ENCODE measurements around the gene GRM7. TPM values are rescaled to one million over a fixed set of nuclear protein-coding genes. Genes with fewer than 3 reads are reported as not detected.

The GRM7 gene
- total and polyA plus RNA-seq, 4 experiments from 2014 or later: not detected

DNA sequence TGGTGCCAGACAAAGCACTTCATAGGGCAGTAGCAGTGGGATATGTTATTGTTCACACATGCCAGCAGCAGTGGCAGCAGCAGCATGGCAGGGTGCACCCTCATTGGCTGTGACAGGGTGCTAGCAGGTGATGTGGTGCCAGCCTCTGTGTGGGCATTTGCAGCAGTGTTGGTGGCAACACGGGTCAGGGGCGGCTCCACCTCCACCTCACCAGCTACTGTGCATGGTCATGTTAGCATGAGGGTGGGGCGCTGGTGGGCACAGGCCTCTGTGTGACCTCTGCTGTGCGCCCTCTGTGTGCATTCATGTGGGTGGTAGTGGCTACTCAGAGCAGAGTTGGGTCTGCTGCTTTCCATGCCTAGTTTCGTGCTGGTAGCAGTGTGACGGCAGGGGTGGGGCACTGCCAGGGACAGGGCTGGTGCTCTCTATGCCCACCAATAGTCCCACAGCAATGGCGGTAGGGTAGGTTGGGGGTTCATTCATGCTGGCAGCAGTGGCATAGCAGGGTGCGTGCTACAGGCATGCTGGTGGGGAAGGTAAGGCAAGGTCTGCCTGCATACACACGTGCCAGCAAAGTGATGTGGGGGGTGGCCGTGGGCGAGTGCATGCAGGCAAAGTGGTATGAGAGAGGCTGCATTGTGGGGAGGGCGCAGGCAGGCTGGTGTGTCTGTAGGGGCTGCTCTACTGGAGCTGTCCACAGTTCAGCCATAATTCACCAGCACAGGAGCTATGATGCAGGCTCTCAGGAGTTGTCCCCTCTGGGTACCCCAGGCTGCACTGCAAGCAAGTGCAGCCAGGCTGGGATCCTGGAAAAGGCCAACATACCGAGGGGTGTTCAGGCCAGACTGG lies 402.7 kb downstream of the GRM7 start:
- ChIA-PET POLR2A (ENCODE audit: partially characterized antibody) (no interaction called here), CTCF (ENCODE audit: partially characterized antibody) (no interaction called here)
- H3K9me3 Mint-ChIP-seq: peaks cover 0 to 12% (median 0%) of the 10 kb centered on the region in 8 donors
- no peaks in the 10 kb centered on the region for H3K36me3 ChIP-seq (ENCODE audit: insufficient read depth, low read length)
- no peak overlapping the region for H3K4me3 ChIP-seq (ENCODE audit: low read length in 2 of 2)
- intact Hi-C loops (cut with micrococcal nuclease): no loop called here
- H3K9me3 ChIP-seq (ENCODE audit: control insufficient read depth in 1 of 2, low read length in 2 of 2): no peaks in the 10 kb centered on the region
- no peak overlapping the region for H3K4me3 Mint-ChIP-seq
- no peak overlapping the region for H3K27ac ChIP-seq (ENCODE audit: low read depth, low read length)
- H3K27me3 ChIP-seq (ENCODE audit: insufficient read depth, low read length): no peaks in the 10 kb centered on the region
- no peak for DNase-seq
- H3K27me3 Mint-ChIP-seq: peaks cover 0 to 2% of the 10 kb centered on the region in 2 donors
- no peaks in the 10 kb centered on the region for H3K36me3 Mint-ChIP-seq
- no peak overlapping the region for H3K27ac Mint-ChIP-seq
- H3K4me1 Mint-ChIP-seq: no peaks in the 10 kb centered on the region
- no peaks in the 10 kb centered on the region for H3K4me1 ChIP-seq (ENCODE audit: insufficient read depth, low read length)

DNA sequence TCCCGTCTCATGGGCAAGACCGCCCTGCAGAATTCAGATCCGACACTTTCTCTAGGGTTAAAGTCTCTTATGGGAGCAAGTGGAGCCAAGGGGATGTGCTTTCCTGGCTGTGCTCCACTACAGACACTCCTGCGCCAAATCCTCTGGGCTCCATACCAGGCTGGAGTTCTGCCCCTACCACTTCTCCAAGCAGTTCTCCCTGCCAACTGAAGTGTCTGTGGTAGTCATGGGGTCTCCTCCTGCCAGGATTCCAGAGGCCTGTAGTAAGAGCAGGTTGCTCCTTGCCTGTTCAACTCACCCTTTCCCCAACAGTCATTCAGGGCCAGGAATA lies 403.2 kb downstream of the GRM7 start:
- Histone ChIP-seq H3K27ac (ENCODE audit: low read depth, low read length) (no peak overlapping the region), H3K9me3 (ENCODE audit: control insufficient read depth in 1 of 2, low read length in 2 of 2) (no peaks in the 10 kb centered on the region), H3K4me3 (ENCODE audit: low read length in 2 of 2) (no peak overlapping the region), H3K4me1 (ENCODE audit: insufficient read depth, low read length) (no peaks in the 10 kb centered on the region), H3K36me3 (ENCODE audit: insufficient read depth, low read length) (no peaks in the 10 kb centered on the region), H3K27me3 (ENCODE audit: insufficient read depth, low read length) (no peaks in the 10 kb centered on the region)
- ChIA-PET CTCF (ENCODE audit: partially characterized antibody) (no interaction called here), POLR2A (ENCODE audit: partially characterized antibody) (no interaction called here)
- peaks cover 0 to 12% (median under 1%) of the 10 kb centered on the region in 8 donors for H3K9me3 Mint-ChIP-seq
- no peaks in the 10 kb centered on the region for H3K4me1 Mint-ChIP-seq
- peaks cover 0 to 2% of the 10 kb centered on the region in 2 donors for H3K27me3 Mint-ChIP-seq
- no peak overlapping the region for H3K27ac Mint-ChIP-seq
- no peaks in the 10 kb centered on the region for H3K36me3 Mint-ChIP-seq
- intact Hi-C loops (cut with micrococcal nuclease): no loop called here
- no peak overlapping the region for H3K4me3 Mint-ChIP-seq
- no peak for DNase-seq

DNA sequence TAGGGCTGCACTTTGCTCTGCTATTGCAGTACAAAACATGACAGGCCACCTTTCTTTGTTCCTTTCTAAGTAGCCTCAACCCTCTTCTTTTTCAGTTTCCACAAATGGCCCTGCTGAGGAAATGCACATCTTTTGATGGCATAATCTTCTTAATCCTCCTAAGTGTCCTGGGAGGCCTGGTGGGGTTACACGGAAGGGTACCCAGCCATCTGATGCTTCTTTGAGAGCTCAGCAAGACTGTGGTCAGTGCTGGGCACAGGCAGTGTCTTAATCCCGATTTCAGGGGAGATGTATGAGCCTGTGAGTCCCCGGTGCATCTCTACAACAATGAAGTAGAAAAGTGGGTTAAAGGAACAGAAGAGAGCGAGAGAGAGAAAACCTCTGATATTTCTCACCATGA lies 404.8 kb downstream of the GRM7 start:
- H3K4me1 ChIP-seq (ENCODE audit: insufficient read depth, low read length): no peaks in the 10 kb centered on the region
- Mint-ChIP-seq H3K36me3 (no peaks in the 10 kb centered on the region), H3K4me1 (no peaks in the 10 kb centered on the region), H3K4me3 (no peak overlapping the region), H3K9me3 (peaks cover 0 to 12% (median under 1%) of the 10 kb centered on the region in 8 donors), H3K27me3 (peaks cover 0 to 2% of the 10 kb centered on the region in 2 donors), H3K27ac (no peak overlapping the region)
- intact Hi-C loops (cut with micrococcal nuclease): no loop called here
- no peaks in the 10 kb centered on the region for H3K36me3 ChIP-seq (ENCODE audit: insufficient read depth, low read length)
- DNase-seq: no peak
- no peak overlapping the region for H3K4me3 ChIP-seq (ENCODE audit: low read length in 2 of 2)
- CTCF ChIA-PET (ENCODE audit: partially characterized antibody): no interaction called here
- H3K27ac ChIP-seq (ENCODE audit: low read depth, low read length): no peak overlapping the region
- no peaks in the 10 kb centered on the region for H3K27me3 ChIP-seq (ENCODE audit: insufficient read depth, low read length)
- no peaks in the 10 kb centered on the region for H3K9me3 ChIP-seq (ENCODE audit: control insufficient read depth in 1 of 2, low read length in 2 of 2)
- POLR2A ChIA-PET (ENCODE audit: partially characterized antibody): no interaction called here

DNA sequence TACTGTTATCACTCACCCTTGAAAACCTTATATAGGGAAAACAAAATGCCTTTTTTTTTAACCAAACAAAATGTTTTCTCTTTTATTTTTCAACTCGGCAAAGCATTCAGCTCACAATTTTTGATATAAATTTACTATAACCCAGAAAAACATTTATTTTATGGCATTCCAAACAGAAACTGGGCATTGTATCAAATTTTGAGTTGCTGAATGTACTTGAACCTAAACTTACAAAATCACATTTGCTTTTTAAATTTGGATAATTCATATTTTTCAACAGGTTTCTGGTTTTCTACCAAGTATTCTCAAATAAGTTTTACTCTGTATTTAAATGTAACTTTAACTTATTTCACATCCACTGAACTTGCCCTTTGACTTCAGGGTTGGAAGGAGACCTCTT lies 405.6 kb downstream of the GRM7 start:
- Histone ChIP-seq H3K27ac (ENCODE audit: low read depth, low read length) (no peak overlapping the region), H3K9me3 (ENCODE audit: control insufficient read depth in 1 of 2, low read length in 2 of 2) (no peaks in the 10 kb centered on the region), H3K4me1 (ENCODE audit: insufficient read depth, low read length) (no peaks in the 10 kb centered on the region), H3K4me3 (ENCODE audit: low read length in 2 of 2) (no peak overlapping the region), H3K27me3 (ENCODE audit: insufficient read depth, low read length) (no peaks in the 10 kb centered on the region), H3K36me3 (ENCODE audit: insufficient read depth, low read length) (no peaks in the 10 kb centered on the region)
- POLR2A ChIA-PET (ENCODE audit: partially characterized antibody): no interaction called here
- Mint-ChIP-seq H3K27me3 (peaks cover 0 to 2% of the 10 kb centered on the region in 2 donors), H3K27ac (no peak overlapping the region), H3K9me3 (peaks cover 0 to 12% (median under 1%) of the 10 kb centered on the region in 8 donors), H3K36me3 (no peaks in the 10 kb centered on the region), H3K4me3 (no peak overlapping the region), H3K4me1 (no peaks in the 10 kb centered on the region)
- CTCF ChIA-PET (ENCODE audit: partially characterized antibody): no interaction called here
- intact Hi-C loops (cut with micrococcal nuclease): no loop called here
- no peak for DNase-seq

DNA sequence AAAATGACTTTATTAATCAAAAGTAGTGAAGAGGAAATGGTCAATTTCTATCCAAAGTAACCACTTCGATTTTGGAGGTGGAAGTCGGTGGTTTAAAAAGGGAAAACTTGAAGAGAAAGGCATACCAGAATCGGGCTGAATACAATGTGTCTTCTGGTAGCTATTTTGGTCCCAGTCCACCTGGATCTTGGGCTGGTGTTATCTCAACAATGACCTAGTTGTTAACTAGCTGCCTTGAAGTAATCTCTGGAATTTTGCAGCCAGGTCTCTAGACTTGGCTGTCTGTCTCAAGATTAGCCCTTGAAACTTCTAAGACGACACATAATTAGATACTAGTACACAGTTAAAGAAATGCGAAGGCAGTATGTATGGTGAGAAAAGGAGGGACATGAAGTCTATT lies 409.8 kb downstream of the GRM7 start:
- H3K4me1 ChIP-seq (ENCODE audit: insufficient read depth, low read length): no peaks in the 10 kb centered on the region
- Mint-ChIP-seq H3K4me3 (no peak overlapping the region), H3K4me1 (no peaks in the 10 kb centered on the region), H3K27ac (no peak overlapping the region), H3K27me3 (no peaks in the 10 kb centered on the region), H3K36me3 (no peaks in the 10 kb centered on the region), H3K9me3 (peaks cover 0 to 9% (median 2%) of the 10 kb centered on the region in 8 donors)
- ChIA-PET POLR2A (ENCODE audit: partially characterized antibody) (no interaction called here), CTCF (ENCODE audit: partially characterized antibody) (no interaction called here)
- H3K27me3 ChIP-seq (ENCODE audit: insufficient read depth, low read length): no peaks in the 10 kb centered on the region
- H3K9me3 ChIP-seq (ENCODE audit: control insufficient read depth in 1 of 2, low read length in 2 of 2): no peaks in the 10 kb centered on the region
- no peak overlapping the region for H3K27ac ChIP-seq (ENCODE audit: low read depth, low read length)
- H3K36me3 ChIP-seq (ENCODE audit: insufficient read depth, low read length): no peaks in the 10 kb centered on the region
- no peak overlapping the region for H3K4me3 ChIP-seq (ENCODE audit: low read length in 2 of 2)
- no peak for DNase-seq
- intact Hi-C loops (cut with micrococcal nuclease): no loop called here

DNA sequence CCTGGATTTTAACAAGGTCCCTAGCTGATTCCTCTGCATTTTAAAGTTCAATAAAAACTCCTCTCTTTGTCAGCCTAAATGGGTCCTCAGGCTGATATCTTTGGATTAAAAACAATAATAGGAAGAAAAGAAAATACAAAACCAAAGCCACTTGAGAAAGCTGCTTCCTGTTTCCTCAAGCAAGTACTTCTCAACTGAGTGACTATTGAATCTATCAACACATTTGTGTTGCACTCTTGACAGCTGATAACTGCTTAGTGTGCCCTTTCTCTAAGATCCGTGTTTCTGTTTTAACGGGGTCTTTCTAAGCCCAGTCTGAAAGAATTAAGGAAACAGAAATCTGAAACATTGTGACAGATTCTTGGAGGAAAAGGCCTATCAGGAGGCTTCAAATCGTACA lies 410.7 kb downstream of the GRM7 start:
- DNase-seq: no peak
- Histone ChIP-seq H3K4me1 (ENCODE audit: insufficient read depth, low read length) (no peaks in the 10 kb centered on the region), H3K9me3 (ENCODE audit: control insufficient read depth in 1 of 2, low read length in 2 of 2) (no peaks in the 10 kb centered on the region), H3K36me3 (ENCODE audit: insufficient read depth, low read length) (no peaks in the 10 kb centered on the region), H3K27me3 (ENCODE audit: insufficient read depth, low read length) (no peaks in the 10 kb centered on the region), H3K4me3 (ENCODE audit: low read length in 2 of 2) (no peak overlapping the region), H3K27ac (ENCODE audit: low read depth, low read length) (no peak overlapping the region)
- H3K4me1 Mint-ChIP-seq: no peaks in the 10 kb centered on the region
- ChIA-PET CTCF (ENCODE audit: partially characterized antibody) (no interaction called here), POLR2A (ENCODE audit: partially characterized antibody) (no interaction called here)
- H3K9me3 Mint-ChIP-seq: peaks cover 0 to 9% (median 2%) of the 10 kb centered on the region in 8 donors
- no peaks in the 10 kb centered on the region for H3K27me3 Mint-ChIP-seq
- intact Hi-C loops (cut with micrococcal nuclease): no loop called here
- no peak overlapping the region for H3K27ac Mint-ChIP-seq
- H3K4me3 Mint-ChIP-seq: no peak overlapping the region
- H3K36me3 Mint-ChIP-seq: no peaks in the 10 kb centered on the region

DNA sequence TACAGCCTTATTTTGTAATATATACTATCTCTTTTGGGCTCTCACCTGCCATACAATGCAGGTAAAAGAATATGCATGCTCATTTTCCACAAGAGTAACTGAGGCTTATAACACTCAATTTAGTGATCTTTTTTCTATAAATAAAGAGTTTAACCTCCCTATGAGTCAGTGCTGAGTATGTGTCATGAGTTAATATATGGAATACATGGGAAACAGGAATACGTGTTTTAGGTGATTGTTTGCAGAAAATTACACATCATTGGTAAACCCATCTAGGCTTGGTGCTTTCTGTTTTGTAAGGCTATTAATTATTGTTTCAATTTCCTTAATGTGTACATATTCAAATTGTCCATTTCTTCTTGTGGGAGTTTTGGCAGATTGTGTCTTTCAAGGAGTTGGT lies 411.3 kb downstream of the GRM7 start:
- Histone ChIP-seq H3K4me1 (ENCODE audit: insufficient read depth, low read length) (no peaks in the 10 kb centered on the region), H3K27me3 (ENCODE audit: insufficient read depth, low read length) (no peaks in the 10 kb centered on the region), H3K27ac (ENCODE audit: low read depth, low read length) (no peak overlapping the region), H3K9me3 (ENCODE audit: control insufficient read depth in 1 of 2, low read length in 2 of 2) (no peaks in the 10 kb centered on the region), H3K4me3 (ENCODE audit: low read length in 2 of 2) (no peak overlapping the region), H3K36me3 (ENCODE audit: insufficient read depth, low read length) (no peaks in the 10 kb centered on the region)
- H3K27me3 Mint-ChIP-seq: no peaks in the 10 kb centered on the region
- H3K4me1 Mint-ChIP-seq: no peaks in the 10 kb centered on the region
- no peak for DNase-seq
- no peak overlapping the region for H3K4me3 Mint-ChIP-seq
- ChIA-PET CTCF (ENCODE audit: partially characterized antibody) (no interaction called here), POLR2A (ENCODE audit: partially characterized antibody) (no interaction called here)
- H3K36me3 Mint-ChIP-seq: no peaks in the 10 kb centered on the region
- intact Hi-C loops (cut with micrococcal nuclease): no loop called here
- peaks cover 0 to 9% (median 3%) of the 10 kb centered on the region in 8 donors for H3K9me3 Mint-ChIP-seq
- H3K27ac Mint-ChIP-seq: no peak overlapping the region

All from CD4-positive, alpha-beta memory T cell (primary cell).